HG03135 (cell line): ENCODE results near the gene ATP5F1B.
A peak's percentile ranks its signal among the peaks of the same experiment; 100 is the strongest.

Experiments
- ATAC-seq: cut with Tn5 transposase; IDR thresholded peaks from one replicate; pipeline ENCODE4 v1.9.1; 2021; ENCODE audit warnings: mild to moderate bottlenecking, moderate library complexity; ENCODE audit not compliant: unreplicated experiment

ATP5F1B gene

GRCh38 chr12:56645717-56646446, at the start of gene ATP5F1B:
TSS of gene ATP5F1B (minus strand) at chr12:56645984. CDS start at chr12:56645963, 21 bp downstream.
- peak; percentile 99 for ATAC-seq

- ATAC-seq = no peak
Measured at GRCh38 chr12:56694161-56694560, 48.4 kb upstream of the ATP5F1B start.

DNA sequence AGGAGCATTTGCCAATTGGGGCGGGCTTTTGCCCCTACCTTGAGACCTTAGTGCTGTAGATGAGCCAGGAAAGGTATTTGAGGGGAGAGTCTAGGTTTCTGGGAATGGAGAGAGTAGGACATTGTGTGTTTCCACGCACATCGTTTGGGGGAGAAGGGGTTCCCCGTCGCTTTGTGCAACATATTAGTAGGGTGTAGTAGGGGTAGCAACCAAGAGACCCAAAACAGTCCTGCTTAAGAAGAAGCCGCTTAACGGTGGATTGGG, 43.0 kb upstream of the ATP5F1B start:
- ATAC-seq = no peak

DNA sequence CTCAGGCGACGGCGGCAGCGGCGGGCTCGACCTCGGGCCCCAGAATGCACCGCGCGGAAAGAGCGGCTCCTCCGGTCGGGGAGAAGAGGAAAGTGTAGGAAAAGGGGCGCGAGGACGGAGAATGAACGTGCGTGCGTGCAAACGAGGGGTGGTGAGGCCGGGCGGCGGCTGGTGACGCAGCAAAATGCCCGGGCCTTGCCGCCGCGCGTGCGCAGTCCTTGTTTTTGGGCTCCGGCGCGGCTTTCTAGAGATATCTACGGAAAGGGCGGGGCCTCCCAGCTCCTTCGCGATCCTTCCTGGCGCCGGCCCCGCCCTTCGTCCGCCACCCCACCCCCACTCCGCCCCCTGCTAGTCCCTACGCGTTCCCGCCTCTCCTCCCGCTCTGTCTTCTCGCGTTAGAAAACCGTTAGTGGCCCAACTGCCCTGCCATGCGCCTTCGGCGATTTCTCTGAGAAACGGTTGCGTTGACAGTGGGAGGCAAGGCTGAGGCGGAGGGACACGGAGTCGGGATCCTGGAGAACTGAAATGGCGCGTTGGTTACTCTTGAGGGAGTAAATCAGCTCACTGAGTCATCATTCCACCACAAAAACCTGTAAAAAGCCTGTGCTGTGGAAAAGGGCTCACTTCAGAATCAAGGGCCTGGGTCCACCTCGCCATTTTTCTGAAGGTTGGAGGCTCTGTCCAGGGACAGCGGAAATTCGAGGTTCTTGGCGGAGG, 42.5 kb upstream of the ATP5F1B start, which contains the start of gene PTGES3:
Gene PTGES3 (minus strand): TSS at position 156 of the 717 bp plus-strand sequence. CDS start 285 bp downstream, outside the sequence.
- ATAC-seq = peak; percentile 60

- ATAC-seq = peak; percentile 17
Measured at GRCh38 chr12:56687223-56688128, 41.7 kb upstream of the ATP5F1B start.

DNA sequence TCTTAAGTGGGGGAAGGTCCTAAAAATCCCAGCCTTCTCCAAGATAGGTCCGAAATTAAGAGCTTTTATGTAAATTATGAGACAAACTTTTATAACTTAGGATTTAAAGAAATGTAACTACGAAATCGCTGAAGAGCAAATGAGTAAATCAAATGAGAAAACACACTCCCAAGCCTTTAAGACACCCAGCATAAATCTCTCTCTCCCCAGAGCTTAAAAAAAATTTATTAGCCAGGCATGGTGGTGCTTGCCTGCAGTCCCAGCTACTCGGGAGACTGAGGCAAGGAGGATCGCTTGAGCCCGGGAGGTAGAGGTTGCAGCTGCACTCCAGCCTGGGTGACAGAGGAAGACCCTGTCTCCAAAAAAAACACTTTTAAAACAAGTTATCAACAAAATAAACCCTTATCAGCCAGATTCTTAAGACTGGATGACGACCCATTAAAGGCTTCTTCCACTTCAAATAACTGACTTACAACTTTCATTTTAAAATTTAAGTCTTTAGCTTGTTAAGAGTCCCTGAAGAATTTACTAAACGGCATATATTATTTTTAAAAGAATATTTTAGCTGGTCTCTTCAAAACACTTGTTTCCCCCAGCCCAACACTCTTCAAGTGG, 39.1 kb upstream of the ATP5F1B start:
- no peak for ATAC-seq

DNA sequence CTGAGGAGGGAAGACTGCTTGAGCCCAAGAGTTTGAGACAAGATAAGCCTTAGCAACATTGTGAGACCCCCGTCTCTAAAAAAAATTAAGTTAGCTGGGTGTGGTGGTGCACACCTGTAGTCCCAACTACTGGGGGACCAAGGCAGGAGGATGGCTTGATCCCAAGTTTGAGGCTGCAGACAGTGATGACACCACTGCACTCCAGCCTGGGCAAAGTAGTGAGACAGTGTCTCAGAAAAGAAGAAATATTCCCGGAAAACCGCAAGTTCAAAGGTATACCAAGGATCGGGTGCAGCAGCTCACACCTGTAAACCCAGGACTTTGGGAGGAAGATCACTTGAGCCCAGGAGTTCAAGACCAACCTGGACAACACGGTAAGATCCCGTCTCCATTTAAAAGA, 36.5 kb upstream of the ATP5F1B start:
- no peak for ATAC-seq

DNA sequence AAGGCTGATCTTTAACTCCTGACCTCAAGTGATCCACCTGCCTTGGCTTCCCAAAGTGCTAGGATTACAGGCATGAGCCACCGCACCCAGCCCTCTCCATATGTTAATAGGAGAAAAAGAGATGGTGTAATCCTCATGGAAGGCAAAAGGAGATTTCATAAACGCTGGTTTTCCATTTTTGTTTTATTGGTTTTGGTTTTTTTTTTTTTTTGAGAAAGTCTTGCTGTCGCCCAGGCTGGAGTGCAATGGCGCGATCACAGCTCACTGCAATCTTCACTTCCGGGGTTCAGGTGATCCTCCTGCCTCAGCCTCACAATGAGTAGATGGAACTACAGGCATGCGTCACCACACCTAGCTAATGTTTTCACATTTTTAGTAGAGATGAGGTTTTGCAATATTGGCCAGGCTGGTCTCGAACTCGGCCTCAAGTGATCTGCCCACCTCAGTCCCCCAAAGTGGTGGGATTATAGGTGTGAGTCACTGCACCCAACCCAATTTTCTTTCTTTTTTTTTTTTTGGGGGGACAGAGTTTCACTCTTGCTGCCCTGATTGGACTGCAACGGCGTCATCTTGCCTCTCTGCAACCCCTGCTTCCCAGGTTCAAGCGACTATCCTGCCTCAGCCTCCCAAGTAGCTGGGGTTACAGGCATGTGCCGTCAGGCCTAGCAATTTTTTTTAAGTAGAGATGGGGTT, 34.2 kb upstream of the ATP5F1B start:
- no peak for ATAC-seq

DNA sequence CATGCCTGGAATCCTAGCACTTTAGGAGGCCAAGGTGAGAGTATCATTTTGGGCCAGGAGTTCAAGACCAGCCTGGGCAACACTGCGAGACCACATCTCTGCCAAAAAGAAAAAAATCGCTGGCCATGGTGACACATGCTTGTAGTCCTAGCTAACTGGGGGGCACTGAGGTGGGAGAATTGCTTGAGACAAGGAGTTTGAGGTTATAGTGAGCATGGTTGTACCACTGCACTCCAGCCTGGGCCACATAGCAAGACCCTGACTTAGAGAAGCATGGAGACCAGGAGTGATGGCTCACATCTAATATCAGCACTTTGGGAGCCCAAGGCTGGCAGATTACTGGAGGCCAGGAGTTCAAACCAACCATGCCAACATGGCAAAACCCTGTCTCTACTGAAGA, 33.1 kb upstream of the ATP5F1B start:
- ATAC-seq = no peak

DNA sequence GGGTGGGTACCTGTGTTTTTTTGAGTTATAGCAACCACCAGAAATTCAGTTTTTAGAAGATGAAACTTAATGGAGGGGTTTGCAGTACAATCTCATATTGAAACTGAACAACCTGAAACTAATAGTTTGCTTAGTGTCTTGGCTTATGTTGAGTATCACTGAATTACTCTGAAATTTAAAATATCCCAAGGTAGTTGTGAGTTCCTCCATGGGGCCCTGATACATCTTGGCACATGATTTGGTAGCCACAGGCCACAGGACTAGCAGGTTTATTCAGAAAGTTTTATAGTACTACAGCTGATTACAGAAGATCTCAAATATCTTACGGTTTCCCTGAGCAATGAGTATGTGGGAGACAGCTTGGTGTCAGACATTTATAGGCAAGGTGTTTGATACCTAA, 31.9 kb upstream of the ATP5F1B start:
- ATAC-seq = peak; percentile 82

GRCh38 chr12:56676851-56677580, 31.2 kb upstream of the ATP5F1B start:
- ATAC-seq = no peak

GRCh38 chr12:56671608-56672007, 25.8 kb upstream of the ATP5F1B start:
- no peak for ATAC-seq

GRCh38 chr12:56670836-56671235, 25.1 kb upstream of the ATP5F1B start:
- ATAC-seq = no peak

DNA sequence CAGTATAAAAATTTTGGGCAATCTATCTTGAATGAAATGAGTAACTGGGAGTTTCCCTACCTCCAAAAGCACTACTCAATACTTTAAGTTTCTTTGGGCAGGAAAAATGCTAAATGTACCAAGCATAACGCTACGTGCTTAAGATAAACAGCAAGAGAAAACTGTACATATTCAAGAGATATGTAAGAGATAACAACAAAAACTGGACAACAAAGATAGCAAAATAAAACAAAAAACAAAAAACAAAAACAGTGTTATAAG, 22.3 kb upstream of the ATP5F1B start:
- no peak for ATAC-seq

DNA sequence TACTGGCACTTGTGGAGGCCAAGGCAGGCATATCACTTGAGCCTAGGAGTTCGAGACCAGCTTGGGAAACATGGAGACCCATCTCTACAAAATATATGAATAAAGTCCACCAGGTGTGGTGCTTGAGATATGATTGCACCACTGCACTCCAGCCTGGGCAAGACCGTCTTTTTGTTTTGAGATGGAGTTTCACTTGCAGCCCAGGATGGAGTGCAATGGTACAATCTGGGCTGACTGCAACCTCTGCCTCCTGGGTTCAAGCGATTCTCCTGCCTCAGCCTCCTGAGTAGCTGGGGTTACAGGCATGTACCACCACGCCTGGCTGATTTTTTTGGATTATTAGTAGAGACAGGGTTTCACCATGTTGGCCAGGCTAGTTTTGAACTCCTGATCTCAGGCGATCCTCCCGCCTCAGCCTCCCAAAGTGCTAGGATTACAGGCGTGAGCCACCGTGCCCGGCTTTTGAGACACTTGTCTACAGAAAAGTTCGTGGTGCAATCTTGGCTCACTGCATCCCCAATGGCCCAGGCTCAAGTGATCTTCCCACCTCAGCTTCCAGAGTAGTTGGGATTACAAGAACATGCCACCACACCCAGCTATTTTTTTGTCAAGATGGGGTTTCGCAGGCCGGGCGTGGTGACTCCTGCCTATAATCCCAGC, 16.3 kb upstream of the ATP5F1B start:
- ATAC-seq = no peak

GRCh38 chr12:56661560-56661959, 15.8 kb upstream of the ATP5F1B start:
- ATAC-seq = no peak

DNA sequence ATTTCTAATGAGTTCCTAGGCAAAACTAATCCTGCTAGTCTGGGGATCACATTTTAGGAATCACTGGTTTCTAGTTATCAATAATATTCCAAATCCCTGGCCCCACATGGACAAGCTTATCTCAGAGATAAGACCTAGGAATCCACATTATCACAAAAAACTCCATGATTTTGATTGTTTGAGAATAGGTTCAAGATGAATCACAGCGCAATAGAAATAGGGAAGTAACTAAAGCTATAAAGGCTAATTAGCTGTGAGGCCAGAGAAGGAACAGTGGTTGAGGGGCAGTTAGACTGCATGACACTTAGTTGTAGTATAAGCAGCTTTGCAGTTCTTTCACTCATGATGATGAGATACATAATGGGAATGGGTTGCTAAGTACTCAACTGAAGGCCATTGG, 13.1 kb upstream of the ATP5F1B start:
- no peak for ATAC-seq

DNA sequence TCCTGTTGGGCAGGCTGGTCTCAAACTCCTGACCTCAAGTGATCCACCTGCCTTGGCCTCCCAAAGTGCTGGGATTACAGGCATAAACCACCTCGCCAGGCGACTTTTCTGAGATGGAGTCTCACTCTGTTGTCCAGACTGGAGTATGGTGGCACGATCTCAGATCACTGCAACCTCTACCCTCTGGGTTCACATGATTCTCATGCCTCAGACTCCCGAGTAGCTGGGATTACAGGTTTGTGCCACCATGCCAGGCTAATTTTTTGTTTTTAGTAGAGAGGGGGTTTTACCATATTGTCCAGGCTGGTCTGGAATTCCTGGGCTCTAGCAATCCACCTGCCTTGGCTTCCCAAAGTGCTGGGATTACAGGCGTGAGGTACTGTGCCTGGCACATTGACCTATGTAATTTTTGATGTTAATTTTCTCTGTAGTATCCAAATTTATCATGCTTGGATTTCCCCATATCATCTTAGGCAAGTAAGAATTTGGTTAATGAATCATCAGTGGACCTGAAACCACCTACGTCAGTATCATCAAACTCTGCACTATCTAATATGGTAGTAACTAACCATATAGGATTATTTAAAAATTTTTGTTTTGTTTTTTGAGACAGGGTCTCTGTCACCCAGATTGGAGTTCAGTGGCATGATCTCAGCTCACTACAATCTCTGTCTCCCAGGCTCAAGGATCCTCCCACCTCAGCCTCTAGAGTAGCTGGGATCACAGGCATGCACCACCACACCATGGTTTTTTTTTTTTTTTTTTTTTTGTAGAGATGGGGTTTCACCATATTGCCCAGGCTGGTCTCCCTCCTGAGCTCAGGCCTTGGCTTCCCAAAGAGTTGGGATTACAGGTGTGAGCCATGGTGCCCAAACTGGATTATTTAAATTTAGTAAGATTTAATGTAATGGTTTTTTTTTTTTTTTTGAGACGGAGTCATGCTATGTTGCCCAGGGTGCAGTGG, 11.9 kb upstream of the ATP5F1B start:
- ATAC-seq = no peak
